HEK293 (cell line): ENCODE results near the gene ST6GALNAC6.

Experiments
- ATF2 ChIP-seq: fragments of 450-650 bp; formaldehyde crosslinking; IDR thresholded peaks from 2 replicates; pipeline ENCODE4 v1.5.1; 2016; ENCODE audit warnings: missing biosample characterization, missing genetic modification characterization, low read depth
- CTCF ChIP-seq: fragments of 450-650 bp; formaldehyde crosslinking; IDR thresholded peaks from 2 replicates; pipeline ENCODE4 v1.5.1; 2016; ENCODE audit warnings: missing biosample characterization, missing genetic modification characterization
- PBX3 ChIP-seq: sonication (generic); formaldehyde crosslinking; IDR thresholded peaks from 2 replicates; pipeline ENCODE4 v1.8.1; 2022; ENCODE audit warnings: mild to moderate bottlenecking, moderate library complexity, missing genetic modification reagents
- REST ChIP-seq: fragments of 450-650 bp; formaldehyde crosslinking; IDR thresholded peaks from 2 replicates; pipeline ENCODE4 v1.5.1; 2016; ENCODE audit warnings: missing biosample characterization, missing genetic modification characterization
- SP2 ChIP-seq: fragments of 450-650 bp; formaldehyde crosslinking; IDR thresholded peaks from 2 replicates; pipeline ENCODE4 v1.5.1; 2016; ENCODE audit warnings: missing biosample characterization, missing genetic modification characterization
- ZNF18 ChIP-seq: fragments of 450-650 bp; formaldehyde crosslinking; IDR thresholded peaks from 2 replicates; pipeline ENCODE4 v1.5.1; 2016; ENCODE audit warnings: missing biosample characterization, missing genetic modification characterization
- ZNF274 ChIP-seq, 2 experiments: fragments of 200-500 bp in 1 of 2; fragments of 450-650 bp in 1 of 2; sonication (Bioruptor generic) in 1 of 2; formaldehyde crosslinking in 1 of 2; IDR thresholded peaks; 2 replicates each; pipeline versions ENCODE4 v1.5.1 to v1.6.1; 2014 to 2016; ENCODE audit warnings: borderline replicate concordance in 1 of 2, inconsistent platforms in 1 of 2, low read length in 1 of 2, missing biosample characterization in 1 of 2, missing genetic modification characterization in 1 of 2
- ZNF837 ChIP-seq: fragments of 450-650 bp; formaldehyde crosslinking; IDR thresholded peaks from 2 replicates; pipeline ENCODE4 v1.5.1; 2016; ENCODE audit warnings: missing biosample characterization, missing genetic modification characterization
- ZSCAN18 ChIP-seq: fragments of 450-650 bp; formaldehyde crosslinking; IDR thresholded peaks from 2 replicates; pipeline ENCODE4 v1.5.1; 2016; ENCODE audit warnings: missing biosample characterization, missing genetic modification characterization

GRCh38 chr9:127917603-127918002 lies 18.2 kb upstream of the ST6GALNAC6 start:
- TF ChIP-seq SP2 (tag by site-specific recombination) (no peak; the same call in 1 of the 2 replicates), CTCF (no peak), ZNF18 (tag by site-specific recombination) (no peak), ZNF837 (tag by site-specific recombination) (no peak), ATF2 (tag by site-specific recombination) (no peak), ZNF274 (IDR thresholded peaks at IDR 0.05; ENCODE audit: low read length) (no peak), ZNF274 (tag by site-specific recombination; IDR thresholded peaks at IDR 0.05; ENCODE audit: borderline replicate concordance) (no peak), ZSCAN18 (tag by site-specific recombination) (no peak), REST (tag by site-specific recombination) (no peak), PBX3 (CRISPR knock-in tag) (no peak)
